ENCODE data around the gene CCDC38.
"Not testable (repeated sequence)": the region's sequence is repeated elsewhere in the genome, so short reads cannot be mapped to it uniquely, and the experiment has no call there.

DNA sequence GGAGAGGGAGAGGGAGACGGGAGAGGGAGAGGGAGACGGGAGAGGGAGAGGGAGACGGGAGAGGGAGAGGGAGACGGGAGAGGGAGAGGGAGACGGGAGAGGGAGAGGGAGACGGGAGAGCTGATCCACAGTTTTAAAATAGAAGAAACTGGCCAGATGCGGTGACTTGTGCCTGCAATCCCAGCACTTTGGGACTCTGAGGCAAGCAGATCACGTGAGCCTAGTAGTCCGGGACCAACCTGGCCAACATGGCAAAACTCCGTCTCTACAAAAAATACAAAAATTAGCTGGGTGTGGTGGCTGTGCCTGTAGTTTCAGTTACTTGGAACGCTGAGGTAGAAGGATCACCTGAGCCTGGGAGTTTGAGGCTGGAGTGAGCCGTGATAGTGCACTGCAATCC lies 100.0 kb downstream of the CCDC38 start:
- TF ChIP-seq, protein P1, sequence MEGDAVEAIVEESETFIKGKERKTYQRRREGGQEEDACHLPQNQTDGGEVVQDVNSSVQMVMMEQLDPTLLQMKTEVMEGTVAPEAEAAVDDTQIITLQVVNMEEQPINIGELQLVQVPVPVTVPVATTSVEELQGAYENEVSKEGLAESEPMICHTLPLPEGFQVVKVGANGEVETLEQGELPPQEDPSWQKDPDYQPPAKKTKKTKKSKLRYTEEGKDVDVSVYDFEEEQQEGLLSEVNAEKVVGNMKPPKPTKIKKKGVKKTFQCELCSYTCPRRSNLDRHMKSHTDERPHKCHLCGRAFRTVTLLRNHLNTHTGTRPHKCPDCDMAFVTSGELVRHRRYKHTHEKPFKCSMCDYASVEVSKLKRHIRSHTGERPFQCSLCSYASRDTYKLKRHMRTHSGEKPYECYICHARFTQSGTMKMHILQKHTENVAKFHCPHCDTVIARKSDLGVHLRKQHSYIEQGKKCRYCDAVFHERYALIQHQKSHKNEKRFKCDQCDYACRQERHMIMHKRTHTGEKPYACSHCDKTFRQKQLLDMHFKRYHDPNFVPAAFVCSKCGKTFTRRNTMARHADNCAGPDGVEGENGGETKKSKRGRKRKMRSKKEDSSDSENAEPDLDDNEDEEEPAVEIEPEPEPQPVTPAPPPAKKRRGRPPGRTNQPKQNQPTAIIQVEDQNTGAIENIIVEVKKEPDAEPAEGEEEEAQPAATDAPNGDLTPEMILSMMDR (IDR thresholded peaks at IDR 0.05; ENCODE audit: poor library complexity) = not testable (repeated sequence)
- not testable (repeated sequence) for TF ChIP-seq EZH2 (IDR thresholded peaks at IDR 0.05; ENCODE audit: borderline replicate concordance)

Data from hepatocyte (in vitro differentiated cells).